ENCODE results near the gene DIAPH2. TPM values are rescaled to one million over a fixed set of nuclear protein-coding genes. Genes with fewer than 3 reads are reported as not detected.
"Not testable (repeated sequence)": the region's sequence is repeated elsewhere in the genome, so short reads cannot be mapped to it uniquely, and the experiment has no call there.

DIAPH2 gene
- total RNA-seq, 3 donors from 2014 or later: 27.4 to 66.4 (median 30.8) TPM

DNA sequence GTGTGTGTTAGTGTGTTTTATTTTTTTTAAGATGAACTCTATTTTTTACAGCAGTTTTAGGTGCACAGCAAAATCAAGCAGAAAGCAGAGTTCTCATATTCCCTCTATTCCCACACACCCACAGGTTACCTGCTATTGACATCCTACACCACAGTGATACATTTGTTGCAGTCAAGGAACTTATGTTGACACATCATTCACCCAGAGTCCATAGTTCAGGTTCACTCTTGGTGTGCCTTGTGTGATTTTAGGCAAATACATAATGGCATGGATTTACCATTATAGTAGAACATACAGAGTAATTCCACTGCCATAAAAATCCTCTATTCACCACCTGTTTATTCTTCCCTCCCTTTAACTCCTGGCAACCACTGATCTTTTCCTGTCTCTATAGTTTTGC is 28.7 kb downstream of the DIAPH2 start:
- H3K27me3 ChIP-seq: peaks cover 0 to 13% of the 10 kb centered on the region in 2 donors
- H3K36me3 ChIP-seq: no peaks in the 10 kb centered on the region
- DNase-seq (ENCODE audit: low spot score in 2 of 2): no peak
- no peaks in the 10 kb centered on the region for H3K4me1 ChIP-seq
- H3K4me3 ChIP-seq: no peak overlapping the region
- TF ChIP-seq, protein P1, sequence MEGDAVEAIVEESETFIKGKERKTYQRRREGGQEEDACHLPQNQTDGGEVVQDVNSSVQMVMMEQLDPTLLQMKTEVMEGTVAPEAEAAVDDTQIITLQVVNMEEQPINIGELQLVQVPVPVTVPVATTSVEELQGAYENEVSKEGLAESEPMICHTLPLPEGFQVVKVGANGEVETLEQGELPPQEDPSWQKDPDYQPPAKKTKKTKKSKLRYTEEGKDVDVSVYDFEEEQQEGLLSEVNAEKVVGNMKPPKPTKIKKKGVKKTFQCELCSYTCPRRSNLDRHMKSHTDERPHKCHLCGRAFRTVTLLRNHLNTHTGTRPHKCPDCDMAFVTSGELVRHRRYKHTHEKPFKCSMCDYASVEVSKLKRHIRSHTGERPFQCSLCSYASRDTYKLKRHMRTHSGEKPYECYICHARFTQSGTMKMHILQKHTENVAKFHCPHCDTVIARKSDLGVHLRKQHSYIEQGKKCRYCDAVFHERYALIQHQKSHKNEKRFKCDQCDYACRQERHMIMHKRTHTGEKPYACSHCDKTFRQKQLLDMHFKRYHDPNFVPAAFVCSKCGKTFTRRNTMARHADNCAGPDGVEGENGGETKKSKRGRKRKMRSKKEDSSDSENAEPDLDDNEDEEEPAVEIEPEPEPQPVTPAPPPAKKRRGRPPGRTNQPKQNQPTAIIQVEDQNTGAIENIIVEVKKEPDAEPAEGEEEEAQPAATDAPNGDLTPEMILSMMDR (IDR thresholded peaks at IDR 0.05): no peak
- TF ChIP-seq POLR2AphosphoS5 (IDR thresholded peaks at IDR 0.05): no peak
- TF ChIP-seq POLR2A (IDR thresholded peaks at IDR 0.05): no peak
- no peak overlapping the region for H3K27ac ChIP-seq
- intact Hi-C loops (cut with DNase I; ENCODE audit: low total_unique reads): no loop called here
- H3K9me3 ChIP-seq: no peaks in the 10 kb centered on the region

DNA sequence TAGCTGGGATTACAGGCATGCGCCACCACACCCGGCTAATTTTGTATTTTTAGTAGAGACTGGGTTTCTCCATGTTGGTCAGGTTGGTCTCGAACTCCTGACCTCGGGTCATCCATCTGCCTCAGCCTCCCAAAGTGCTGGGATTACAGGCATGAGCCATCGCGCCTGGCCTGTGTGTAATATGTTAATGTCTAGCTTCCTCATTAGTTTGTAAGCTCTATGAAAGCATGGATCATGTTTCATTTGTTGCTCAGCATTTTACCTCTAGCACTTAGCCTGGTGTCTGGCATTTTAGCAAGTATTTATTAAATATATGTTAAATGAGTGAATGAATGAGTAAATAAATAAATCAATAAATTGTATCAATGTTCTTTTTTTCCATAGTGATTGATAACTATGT is 29.8 kb downstream of the DIAPH2 start:
- H3K4me1 ChIP-seq; H3K4me3 ChIP-seq; intact Hi-C loops (cut with DNase I; ENCODE audit: low total_unique reads); H3K27ac ChIP-seq; H3K36me3 ChIP-seq; H3K9me3 ChIP-seq; DNase-seq (ENCODE audit: low spot score in 2 of 2): not testable (repeated sequence)
- H3K27me3 ChIP-seq: peaks cover 0 to 13% of the 10 kb centered on the region in 2 donors

DNA sequence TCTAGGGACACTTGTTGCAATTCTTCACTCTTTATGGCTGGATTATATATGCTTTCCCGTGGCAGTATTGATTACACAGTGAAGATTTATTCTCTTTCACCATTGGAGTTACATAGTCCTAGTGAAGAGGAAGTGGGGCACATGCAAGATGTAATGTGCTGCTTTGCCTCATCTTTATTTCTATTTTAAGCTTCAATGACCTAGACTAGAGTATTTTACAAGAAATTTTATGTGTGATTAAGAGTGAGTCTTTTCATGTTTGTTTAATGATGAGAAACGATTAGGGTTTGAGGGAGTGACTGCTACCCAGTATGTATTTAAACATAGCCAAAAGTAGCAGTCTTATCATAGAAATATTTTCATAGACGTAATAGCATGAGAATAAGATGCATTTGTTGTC is 30.8 kb downstream of the DIAPH2 start:
- intact Hi-C loops (cut with DNase I; ENCODE audit: low total_unique reads): no loop called here
- Histone ChIP-seq H3K4me3 (no peak overlapping the region), H3K27ac (no peak overlapping the region), H3K9me3 (peaks cover 0 to 8% of the 10 kb centered on the region in 2 donors), H3K36me3 (no peaks in the 10 kb centered on the region), H3K27me3 (peaks cover 0 to 7% of the 10 kb centered on the region in 2 donors), H3K4me1 (no peaks in the 10 kb centered on the region)
- no peak for DNase-seq (ENCODE audit: low spot score in 2 of 2)
- TF ChIP-seq, protein P1 (IDR thresholded peaks at IDR 0.05): no peak
- TF ChIP-seq POLR2A (IDR thresholded peaks at IDR 0.05): no peak
- no peak for TF ChIP-seq POLR2AphosphoS5 (IDR thresholded peaks at IDR 0.05)

DNA sequence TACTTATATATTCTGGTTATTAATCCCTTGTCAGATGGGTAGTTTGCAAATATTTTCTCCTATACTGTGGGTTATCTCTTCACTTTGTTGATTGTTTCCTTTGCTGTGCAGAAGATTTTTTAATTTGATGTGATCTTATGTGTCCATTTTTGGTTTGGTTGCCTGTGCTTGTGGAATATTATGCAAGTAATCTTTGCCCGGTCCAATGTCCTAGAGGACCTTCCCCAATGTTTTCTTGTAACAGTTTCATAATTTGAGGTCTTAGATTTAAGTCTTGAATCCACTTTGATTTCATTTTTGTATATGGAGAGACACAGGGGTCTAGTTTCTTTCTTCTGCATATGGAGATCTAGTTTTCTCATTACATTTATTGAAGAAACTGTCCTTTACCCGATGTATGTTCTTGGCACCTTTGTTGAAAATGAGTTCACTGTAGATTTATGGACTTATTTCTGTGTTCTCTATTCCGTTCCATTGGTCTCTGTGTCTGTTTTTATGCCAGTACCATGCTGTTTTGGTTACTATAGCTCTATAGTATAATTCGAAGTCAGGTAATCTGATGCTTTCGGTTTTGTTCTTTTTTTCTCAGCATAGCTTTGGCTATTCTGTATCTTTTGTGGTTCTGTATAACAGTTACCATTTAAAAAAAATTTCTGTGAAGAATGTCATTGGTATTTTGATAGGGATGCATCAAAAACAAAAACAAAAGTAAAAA is 34.7 kb downstream of the DIAPH2 start:
- Histone ChIP-seq H3K36me3 (no peaks in the 10 kb centered on the region), H3K27me3 (peaks cover 0 to 3% of the 10 kb centered on the region in 2 donors), H3K4me3 (no peak overlapping the region), H3K9me3 (peaks cover 0 to 8% of the 10 kb centered on the region in 2 donors), H3K27ac (no peak overlapping the region), H3K4me1 (no peaks in the 10 kb centered on the region)
- intact Hi-C loops (cut with DNase I; ENCODE audit: low total_unique reads): no loop called here
- no peak for DNase-seq (ENCODE audit: low spot score in 2 of 2)
- TF ChIP-seq POLR2AphosphoS5 (IDR thresholded peaks at IDR 0.05): no peak
- no peak for TF ChIP-seq POLR2A (IDR thresholded peaks at IDR 0.05)
- TF ChIP-seq, protein P1 (IDR thresholded peaks at IDR 0.05): no peak

DNA sequence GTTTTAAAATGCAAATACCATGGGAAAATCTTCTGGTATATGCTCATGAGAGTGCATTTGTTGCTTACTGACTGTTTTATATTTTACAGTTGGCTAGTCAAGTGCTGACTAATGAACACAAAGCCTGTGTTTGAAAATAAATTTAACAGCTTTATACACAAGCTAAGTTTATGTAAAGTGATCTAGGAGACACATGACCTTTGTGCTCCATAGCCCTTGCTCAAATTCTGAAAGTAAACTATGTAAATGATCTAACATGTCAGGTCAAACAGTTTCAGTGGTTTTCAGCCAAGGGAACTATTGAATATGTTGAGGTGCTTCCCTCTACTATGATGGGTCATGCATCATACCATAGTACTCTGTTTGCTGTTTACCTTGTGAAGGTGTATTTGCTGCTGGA is 36.7 kb downstream of the DIAPH2 start:
- H3K4me3 ChIP-seq: no peak overlapping the region
- intact Hi-C loops (cut with DNase I; ENCODE audit: low total_unique reads): no loop called here
- no peak for TF ChIP-seq POLR2A (IDR thresholded peaks at IDR 0.05)
- no peak for TF ChIP-seq POLR2AphosphoS5 (IDR thresholded peaks at IDR 0.05)
- TF ChIP-seq, protein P1 (IDR thresholded peaks at IDR 0.05): no peak

More for the DNA sequence above, 36.7 kb downstream of the DIAPH2 start:
- H3K27ac ChIP-seq: no peak overlapping the region
- H3K4me1 ChIP-seq: no peaks in the 10 kb centered on the region
- no peaks in the 10 kb centered on the region for H3K36me3 ChIP-seq
- peaks cover 0 to 5% of the 10 kb centered on the region in 2 donors for H3K27me3 ChIP-seq
- no peak for DNase-seq (ENCODE audit: low spot score in 2 of 2)
- peaks cover 0 to 8% of the 10 kb centered on the region in 2 donors for H3K9me3 ChIP-seq

Data from breast epithelium (tissue), 4 donors.